Panc1 (cell line): ENCODE results near the gene SH3D21.

Experiments used
- CTCF ChIP-seq: fragments of 450-650 bp; IDR thresholded peaks from 2 replicates; pipeline ENCODE4 v1.5.1; 2017; ENCODE audit warnings: mild to moderate bottlenecking
- POLR2AphosphoS5 ChIP-seq: IDR thresholded peaks from 2 replicates; pipeline ENCODE4 v1.6.1; 2012; ENCODE audit warnings: mild to moderate bottlenecking, low read depth, low read length, moderate library complexity
- REST ChIP-seq, 2 experiments: IDR thresholded peaks; 2 replicates each; pipeline ENCODE4 v1.6.1; 2011 to 2012; ENCODE audit warnings: low read depth in 2 of 2, control low read depth in 1 of 2, low read length in 1 of 2, mild to moderate bottlenecking in 1 of 2, moderate library complexity in 1 of 2; ENCODE audit not compliant: insufficient read depth in 1 of 2
- SIN3A ChIP-seq: IDR thresholded peaks from 2 replicates; pipeline ENCODE4 v1.6.1; 2012; ENCODE audit warnings: low read depth, mild to moderate bottlenecking, low read length, moderate library complexity, borderline replicate concordance; ENCODE audit not compliant: insufficient read depth

GRCh38 chr1:36301220-36301619 lies 4.9 kb upstream of the SH3D21 start:
- TF ChIP-seq CTCF (no peak), POLR2AphosphoS5 (no peak), SIN3A (no peak), REST (IDR thresholded peaks at IDR 0.05; ENCODE audit: insufficient read depth in 1 of 2, low read depth in 2 of 2, low read length in 1 of 2) (no peak)
